Epidermal melanocyte (primary cell): Measurements from ENCODE around the gene PLIN5.

Experiments used
- DNase-seq: peaks from one replicate; pipeline ENCODE4 v3.0.0; 2011; ENCODE audit warnings: low spot score; ENCODE audit not compliant: insufficient read length

The PLIN5 gene

DNA sequence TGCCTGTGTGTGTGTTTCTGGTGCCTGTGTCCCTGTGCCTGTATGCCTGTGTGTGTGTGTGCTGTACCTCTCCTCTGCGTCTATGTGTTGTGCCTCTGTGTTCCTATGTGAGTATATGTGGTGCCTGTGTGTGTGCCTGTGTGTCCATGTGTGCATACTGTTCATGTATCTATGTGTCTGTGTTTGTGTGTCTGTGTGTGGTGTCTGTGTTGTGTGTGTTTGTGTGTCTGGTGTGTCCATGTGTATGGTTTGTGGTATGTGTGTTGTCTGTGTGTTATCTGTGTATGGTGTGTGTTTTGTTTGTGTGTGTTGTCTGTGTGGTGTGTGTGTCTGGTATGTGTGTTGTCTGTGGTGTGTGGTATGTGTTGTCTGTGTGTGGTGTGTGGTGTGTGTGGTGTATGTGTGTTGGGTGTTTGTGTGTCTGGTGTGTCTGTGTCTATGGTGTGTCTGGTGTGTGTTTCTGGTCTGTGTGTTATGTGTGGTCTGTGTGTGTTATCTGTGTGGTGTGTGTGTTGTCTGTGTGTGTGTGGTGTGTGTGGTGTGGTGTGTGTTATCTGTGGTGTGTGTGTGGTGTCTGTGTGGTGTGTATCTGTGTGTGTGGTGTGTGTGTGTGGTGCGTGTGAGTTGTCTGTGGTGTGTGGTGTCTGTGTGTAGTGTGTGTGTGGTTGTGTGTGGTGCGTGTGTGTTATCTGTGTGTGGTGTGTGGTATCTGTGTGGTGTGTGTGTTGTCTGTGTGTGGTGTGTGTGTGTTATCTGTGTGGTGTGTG lies 42.5 kb downstream of the PLIN5 start:
- no peak for DNase-seq

DNA sequence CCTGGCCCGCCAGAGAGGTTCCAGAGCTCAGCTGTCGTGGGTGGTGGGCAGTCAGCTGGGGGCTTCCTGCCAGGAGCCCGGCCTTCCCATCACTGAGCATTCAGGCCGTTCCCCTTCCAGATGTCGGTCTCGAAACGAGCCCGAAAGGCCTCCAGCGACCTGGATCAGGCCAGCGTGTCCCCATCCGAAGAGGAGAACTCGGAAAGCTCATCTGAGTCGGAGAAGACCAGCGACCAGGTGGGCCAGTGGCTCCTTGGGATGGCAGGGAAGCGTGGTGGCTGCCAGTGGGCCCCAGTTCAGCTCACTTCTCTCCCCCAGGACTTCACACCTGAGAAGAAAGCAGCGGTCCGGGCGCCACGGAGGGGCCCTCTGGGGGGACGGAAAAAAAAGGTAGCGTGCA lies 43.6 kb downstream of the PLIN5 start:
- no peak for DNase-seq

DNA sequence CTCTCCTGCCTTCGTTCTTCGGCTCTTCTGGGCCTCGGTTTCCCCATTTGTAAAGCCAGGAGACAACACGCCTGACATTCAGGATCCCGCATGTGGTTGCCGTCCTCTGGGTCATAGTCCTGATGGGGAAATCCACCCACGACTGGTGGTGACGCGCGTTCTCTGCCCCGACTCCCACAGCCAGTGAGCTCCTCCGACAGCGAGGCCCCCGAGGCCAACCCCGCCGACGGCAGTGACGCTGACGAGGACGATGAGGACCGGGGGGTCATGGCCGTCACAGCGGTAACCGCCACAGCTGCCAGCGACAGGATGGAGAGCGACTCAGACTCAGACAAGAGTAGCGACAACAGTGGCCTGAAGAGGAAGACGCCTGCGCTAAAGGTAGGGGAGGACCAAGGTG lies 46.5 kb downstream of the PLIN5 start:
- DNase-seq: no peak

DNA sequence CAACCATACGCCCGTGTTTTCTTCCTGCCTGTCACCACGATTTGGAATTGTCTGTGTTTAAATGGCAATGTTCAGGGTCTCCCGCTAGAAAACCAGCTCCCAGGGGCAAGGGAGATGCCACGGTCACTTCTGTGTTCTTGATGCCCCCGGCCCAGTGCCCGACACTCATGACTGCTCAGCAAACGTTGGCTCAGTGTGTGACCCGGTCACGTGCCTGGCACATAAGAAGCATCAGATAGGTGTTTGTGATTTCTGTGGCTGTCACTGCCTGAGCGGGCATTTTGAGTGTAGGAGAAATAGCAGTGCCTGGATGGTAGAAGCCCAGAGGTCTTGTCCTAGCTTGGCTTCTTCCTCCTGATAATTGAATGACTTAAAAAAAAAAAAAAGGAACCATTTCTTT lies 47.5 kb downstream of the PLIN5 start:
- no peak for DNase-seq

GRCh38 chr19:4483385-4483784 lies 51.6 kb downstream of the PLIN5 start:
- DNase-seq: no peak

- no peak for DNase-seq
Measured at GRCh38 chr19:4482721-4483364, 52.2 kb downstream of the PLIN5 start.

GRCh38 chr19:4477034-4477801 lies 57.8 kb downstream of the PLIN5 start:
- DNase-seq: no peak

GRCh38 chr19:4474514-4475022 lies 60.5 kb downstream of the PLIN5 start:
- peak; percentile 77 for DNase-seq

GRCh38 chr19:4473763-4474513 lies 61.1 kb downstream of the PLIN5 start:
- no peak for DNase-seq

GRCh38 chr19:4473011-4473762 lies 61.8 kb downstream of the PLIN5 start:
- DNase-seq: no peak
